CD4-positive, alpha-beta T cell treated with Interleukin-4 for 4 hours (primary cell): ENCODE measurements around the gene ATP6V0D1.
"Not testable (repeated sequence)": the region's sequence is repeated elsewhere in the genome, so short reads cannot be mapped to it uniquely, and the experiment has no call there.

Experiments used
- DNase-seq: peaks from one replicate; pipeline ENCODE4 v3.0.0-alpha.2; 2020

ATP6V0D1 gene

DNA sequence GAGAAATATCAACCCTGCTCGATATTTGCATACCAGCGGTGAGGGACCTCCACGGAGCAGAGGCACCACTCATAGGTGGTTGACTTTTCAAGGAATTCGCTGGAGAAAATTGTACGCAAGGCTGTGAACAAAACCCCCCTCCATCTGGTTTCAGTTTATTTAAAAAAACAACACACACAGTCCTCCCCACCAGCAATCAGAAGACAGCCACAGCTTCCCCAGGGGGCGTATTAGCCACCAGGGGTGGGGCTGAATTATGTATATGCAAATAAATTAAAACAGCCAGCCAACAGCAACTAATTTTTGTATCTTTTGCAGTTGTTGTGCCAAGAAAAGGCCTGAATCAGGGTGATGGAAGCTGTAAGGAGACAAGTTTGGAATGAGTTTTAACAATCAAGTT, 55.9 kb downstream of the ATP6V0D1 start:
- no peak for DNase-seq

DNA sequence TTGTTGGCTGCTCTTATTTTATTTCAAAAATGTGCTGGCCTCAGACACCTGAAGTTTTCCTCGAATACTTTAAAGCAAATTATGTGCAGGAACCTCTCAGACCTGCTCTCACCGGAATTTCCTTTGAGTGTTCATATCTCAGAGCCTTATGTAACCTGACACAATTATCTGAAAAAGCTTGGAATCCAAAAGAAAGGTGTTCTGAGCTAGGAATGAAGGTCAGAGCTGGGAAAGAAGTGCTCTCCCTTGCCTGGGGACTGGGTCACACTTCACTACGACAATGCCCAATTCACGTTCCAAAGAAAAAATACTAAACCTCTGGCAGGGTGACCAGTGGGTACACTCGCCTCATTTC, 56.7 kb downstream of the ATP6V0D1 start:
- DNase-seq: no peak

DNA sequence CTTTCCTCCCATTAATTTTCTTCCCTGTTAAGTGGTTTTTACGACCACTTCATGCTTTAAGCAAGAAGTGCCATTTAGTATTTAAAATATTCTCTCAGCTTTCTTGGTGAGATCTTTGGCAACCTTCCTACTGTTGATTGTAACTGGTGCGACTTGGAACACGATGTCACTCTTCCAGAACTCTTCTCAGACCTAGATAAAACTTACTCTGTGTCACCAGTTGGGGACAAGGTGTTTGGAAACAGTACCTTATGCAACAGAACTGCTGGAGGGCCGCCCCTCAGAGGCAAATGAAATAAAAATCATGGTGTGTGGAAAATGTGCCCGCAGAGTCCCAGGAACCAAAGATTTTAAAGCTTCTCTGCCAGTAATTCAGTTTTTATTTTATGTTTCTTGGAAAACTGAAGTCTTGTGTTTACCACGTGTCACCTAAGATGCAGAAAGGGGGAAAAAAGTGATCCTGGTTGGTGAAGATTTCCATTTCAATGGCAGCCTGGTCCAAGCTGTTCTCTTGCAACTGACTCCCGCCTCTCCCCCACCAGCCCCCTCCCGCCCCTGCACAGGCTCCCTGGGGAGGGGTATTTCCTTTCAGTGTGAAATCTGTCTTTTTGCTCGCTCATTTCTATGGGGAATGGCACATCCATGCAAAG, 57.2 kb downstream of the ATP6V0D1 start:
- DNase-seq: no peak

DNA sequence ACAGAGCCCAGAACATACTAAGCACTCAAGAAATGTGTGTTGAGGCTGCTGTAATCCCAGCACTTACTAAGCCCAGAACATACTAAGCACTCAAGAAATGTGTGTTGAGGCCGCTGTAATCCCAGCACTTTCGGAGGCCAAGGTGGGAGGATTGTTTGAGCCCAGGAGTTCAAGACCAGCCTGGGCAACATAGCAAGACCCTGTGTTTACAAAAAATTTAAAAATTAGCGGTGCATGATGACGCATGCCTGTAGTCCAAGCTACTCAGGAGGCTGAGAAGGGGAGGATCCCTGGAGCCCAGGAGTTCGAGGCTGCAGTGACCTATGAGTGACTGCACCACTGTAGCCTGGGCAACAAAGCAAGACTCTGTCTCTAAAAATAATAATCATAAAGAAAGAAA, 57.9 kb downstream of the ATP6V0D1 start:
- DNase-seq: no peak

DNA sequence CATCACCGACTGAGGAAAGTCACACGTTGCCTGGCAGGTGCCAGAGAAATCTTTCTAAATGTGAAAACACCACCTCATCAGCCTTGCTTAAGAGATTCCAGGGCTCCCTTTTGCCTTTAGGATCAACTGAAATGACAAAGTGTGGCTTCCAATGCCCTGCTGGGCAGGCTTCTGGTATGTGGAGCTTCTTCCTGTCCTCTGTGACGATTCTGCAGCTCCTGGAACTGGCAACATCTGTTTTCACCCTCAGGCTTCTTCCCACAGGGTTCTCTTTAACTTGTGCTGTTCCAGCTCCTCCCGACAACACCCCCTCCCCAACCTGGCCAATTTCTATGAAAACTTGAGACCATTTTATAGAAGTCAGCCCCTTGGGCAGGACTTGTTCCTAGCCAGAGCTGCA, 59.9 kb downstream of the ATP6V0D1 start:
- no peak for DNase-seq

DNA sequence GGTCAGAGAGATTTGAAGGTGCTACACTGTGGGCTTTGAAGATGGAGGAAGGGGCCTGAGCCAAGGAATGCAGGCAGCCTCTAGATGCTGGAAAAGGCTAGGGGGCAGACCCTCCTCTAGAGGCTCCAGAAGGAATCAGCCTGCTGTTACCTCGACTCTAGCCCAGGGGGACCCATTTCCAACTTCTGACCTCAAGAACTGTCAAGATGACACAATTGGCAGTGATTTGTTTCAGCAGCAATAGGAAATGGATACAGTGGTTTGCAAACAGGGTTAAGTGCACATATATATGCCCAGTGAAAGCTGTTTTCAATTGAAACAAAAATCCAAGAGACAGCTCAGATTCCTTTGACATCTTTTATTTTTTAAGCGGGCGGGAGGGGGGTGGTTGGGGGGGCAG, 61.0 kb downstream of the ATP6V0D1 start:
- DNase-seq: no peak

DNA sequence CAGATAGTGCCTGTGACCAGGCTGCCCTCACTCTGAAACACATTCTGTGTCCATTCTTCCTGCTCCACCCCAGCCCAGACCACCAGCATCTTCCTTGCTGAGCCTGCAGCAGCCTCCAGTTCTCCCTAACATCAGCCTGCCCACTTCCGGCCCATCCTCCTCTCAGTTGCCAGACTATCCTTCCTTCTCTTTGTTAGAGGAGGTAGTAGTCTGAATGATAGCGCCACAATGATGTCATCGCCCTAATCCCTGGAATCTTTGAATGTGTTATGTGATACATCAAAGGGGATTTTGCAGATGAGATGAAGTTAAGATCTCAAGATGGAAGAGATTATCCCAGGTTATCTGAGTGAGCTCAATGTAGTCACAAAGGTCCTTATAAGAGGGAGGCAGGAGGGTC, 61.5 kb downstream of the ATP6V0D1 start:
- no peak for DNase-seq

DNA sequence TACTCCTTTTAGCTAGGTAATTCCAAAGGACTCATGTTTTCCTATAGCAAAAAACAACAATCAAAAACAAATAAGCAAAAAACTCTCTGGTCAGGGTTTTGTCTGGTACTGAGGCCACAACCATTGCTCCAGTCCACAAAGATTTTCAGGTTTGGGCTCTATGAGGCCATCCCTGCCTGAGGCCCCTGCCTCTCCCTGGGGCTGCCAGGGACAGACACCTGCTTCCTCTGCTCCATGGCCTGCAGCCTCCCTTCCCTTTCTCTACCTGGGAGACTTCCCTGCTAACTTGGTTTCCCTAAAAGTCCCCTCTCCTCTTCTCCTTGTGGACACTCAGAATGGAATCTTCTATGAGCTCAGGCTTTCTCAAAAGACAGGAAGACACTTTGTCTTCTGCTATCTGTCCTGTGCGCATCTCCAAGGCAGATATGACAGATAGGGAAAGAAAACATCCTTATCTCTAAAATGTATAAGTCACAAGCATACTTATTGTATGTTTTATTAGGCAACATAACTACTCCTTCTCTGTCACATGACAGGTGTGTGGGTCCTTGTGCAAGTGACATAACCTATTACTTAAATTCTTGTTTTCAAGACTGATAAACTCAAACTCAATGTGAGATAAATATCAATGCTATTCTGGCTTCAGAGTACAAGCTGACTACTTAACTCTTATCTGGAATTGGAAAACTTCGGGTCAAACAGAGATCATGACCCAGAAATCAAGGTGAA, 63.5 kb downstream of the ATP6V0D1 start:
- no peak for DNase-seq

DNA sequence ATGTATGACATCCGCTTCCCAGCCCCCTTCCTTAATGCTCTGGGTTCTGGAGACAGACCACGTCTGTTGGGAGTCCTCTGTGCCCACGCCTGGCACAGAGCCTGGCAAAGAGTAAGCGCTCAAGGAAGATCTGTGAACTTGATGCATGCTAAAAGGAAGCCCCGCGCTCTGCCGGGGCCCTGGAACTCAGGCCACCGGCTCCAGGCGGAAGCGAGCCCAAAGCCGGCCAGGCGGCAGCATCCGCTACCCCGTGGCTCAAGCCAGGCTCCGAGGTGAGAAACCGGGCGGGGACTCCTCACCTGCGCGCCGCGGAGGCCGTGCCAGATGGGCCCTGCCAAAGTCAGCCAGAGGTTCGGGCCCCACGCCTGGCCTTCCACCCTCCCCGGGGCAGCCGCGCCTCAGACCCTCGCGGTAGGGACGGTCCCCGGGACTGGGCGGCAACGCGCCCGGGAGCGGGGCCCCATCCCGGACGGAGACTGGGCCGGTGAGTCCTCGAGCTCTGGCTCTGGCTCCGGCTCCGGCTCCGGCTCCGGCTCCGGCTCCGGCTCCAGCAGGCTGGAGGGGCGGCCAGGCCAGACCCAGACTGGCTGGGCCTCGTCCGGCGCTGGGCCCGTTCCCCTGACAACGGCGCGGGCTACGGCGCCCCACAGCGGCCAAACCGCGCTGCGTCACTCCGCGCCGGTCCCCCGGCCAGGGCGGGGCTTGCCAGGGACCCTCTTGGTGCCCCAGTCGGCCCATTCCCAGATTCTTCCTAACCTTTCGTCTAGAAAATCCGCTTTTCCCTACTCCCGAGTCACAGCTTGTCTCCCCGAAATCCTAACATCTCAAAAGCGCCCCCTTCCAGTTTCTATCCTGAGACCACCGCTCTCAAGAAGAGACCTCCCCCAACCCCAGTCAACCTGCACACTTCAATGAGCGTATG, 64.8 kb downstream of the ATP6V0D1 start, which contains the start of gene ZDHHC1:
Gene ZDHHC1 (minus strand): TSS at position 606 of the 922 bp plus-strand sequence. CDS start 8,702 bp downstream, outside the sequence.
- no peak for DNase-seq

DNA sequence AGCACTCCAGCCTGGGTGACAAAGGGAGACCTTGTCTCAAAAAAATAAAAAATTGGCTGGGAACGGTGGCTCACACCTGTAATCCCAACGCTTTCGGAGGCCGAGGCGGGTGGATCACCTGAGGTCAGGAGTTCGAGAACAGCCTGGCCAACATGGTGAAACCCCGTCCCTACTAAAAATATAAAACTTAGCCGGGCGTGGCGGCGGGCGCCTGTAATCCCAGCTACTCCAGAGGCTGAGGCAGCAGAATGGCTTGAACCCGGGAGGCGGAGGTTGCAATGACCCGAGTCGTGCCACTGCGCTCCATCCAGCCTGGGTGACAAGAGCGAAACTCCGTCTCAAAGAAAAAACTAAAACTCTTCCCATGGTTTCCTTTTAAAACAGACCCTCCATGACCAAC, 65.5 kb downstream of the ATP6V0D1 start:
- DNase-seq: not testable (repeated sequence)

DNA sequence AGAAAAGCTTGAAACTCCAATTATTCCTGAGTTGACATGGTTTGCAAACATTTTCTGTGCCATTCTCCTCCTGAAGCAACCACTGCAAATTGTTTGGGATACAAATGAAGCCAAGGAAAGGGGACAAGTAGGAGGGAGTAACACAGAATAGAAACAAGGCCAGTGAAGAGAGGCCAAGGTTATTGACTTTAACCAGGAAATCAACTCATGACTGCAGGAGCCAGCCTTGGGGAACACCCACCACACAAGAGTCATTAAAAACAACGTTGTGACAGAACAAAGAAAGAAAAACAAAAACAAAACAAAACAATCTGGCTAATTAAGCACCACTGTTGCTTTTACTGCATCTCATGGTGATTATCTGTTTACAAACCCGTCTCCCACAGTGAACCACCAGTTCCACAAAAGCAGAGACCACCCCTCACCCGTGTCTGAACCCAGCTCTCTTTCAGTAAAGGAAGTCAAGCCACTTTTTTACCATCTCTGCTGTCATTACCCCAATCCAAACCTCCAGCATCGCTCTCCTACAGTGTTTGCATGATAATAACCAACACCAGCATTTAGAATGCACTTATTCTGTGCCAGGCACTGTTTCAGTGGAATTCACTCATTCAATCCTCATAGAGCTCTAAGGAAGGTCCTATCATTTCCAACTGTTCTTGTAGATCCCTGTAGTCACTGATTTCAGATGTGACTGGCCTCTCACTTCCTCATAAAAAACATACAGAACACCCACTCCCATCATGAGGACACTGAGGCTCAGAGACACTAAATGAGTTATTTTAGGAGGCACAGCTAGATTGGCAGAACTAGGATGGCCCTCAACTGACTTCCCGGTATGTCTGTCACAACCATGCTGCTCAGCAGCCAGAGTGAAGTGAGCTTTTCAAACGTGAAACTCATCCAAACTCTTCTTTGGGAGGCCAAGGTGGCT, 66.7 kb downstream of the ATP6V0D1 start:
- no peak for DNase-seq

DNA sequence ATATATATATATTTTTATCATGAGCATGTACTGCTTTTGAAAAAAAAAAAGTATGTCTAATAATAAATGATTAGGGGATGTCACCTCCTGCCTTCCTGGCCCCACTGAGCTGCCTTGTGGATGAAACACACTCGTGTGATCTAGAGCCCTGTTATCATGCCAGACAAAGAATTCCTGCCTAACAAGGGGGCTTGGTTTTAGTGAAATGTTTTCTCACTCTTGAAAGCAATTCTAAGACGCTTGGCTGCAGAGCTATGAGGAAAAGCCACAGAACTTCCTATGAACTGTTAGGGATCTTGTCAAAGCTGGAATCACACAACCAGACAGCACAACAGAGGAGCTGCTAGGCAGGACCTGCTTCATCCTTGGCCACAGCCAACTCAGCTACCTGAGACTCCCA, 68.7 kb downstream of the ATP6V0D1 start:
- no peak for DNase-seq

DNA sequence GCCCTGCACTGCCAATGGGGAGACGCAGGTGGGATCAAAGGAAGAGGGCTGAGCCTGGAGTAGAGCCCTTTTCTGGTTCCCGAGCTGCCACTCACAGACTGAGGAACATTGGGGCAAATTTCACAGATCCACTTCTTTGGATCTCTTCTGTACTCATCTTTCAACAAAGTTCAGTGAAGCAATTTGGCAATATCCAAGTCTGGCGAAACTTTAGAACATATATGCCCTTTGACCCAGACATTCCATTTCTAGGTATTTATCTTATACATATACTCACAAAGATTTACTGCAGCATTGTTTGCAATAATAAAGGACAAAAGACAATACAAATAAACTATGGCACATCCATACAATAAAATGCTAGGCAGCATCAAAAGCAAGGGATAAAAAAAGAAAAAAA, 69.6 kb downstream of the ATP6V0D1 start:
- DNase-seq: no peak

DNA sequence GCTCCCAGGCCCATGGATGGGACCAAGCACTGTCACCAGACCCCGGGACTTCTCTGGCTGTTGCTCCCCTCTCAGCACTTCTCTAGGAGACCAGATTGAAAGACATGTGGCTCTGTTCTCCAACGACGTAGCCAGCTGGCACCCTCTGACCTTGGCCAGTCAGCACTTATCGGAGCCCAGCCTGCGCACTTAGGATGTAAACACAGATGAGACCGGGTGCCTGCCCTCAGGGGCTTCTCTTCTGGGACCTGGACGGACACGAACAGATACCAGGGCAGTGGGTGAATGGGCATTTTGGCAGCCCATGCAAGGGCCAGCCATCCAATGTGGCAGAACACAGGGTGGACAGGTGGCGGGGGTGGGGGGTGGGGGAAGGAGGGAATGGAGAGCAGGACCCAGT, 71.3 kb downstream of the ATP6V0D1 start:
- no peak for DNase-seq

DNA sequence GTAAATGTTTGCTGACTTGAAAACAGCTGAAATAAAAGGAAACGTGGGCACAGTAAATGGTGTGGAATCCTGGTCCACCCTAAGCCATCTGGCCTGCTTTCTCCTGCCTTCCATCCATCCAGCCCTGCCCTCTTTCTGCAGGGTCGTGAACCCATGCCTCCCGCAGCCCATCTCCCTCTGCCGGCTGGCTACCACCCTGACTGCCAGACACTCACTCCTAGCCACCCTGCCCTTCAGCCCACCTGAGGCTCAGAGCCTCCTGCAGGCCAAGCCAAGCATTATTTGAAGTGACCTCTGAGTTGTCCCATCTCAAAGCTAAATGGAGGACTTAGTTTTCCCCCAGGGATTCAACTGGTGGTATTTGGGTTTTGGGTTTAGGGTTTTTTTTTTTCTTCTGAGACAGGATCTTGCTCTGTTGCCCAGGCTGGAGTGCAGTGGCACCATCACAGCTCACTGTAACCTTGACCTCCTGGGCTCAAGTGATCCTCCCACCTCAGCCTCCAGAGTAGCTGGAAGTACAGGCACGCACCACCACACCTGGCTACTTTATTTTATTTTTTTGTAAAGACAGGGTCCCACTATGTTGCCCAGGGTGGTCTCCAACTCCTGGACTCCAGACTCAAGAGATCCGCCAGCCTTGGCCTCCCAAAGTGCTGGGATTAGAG, 73.0 kb downstream of the ATP6V0D1 start:
- DNase-seq: no peak

DNA sequence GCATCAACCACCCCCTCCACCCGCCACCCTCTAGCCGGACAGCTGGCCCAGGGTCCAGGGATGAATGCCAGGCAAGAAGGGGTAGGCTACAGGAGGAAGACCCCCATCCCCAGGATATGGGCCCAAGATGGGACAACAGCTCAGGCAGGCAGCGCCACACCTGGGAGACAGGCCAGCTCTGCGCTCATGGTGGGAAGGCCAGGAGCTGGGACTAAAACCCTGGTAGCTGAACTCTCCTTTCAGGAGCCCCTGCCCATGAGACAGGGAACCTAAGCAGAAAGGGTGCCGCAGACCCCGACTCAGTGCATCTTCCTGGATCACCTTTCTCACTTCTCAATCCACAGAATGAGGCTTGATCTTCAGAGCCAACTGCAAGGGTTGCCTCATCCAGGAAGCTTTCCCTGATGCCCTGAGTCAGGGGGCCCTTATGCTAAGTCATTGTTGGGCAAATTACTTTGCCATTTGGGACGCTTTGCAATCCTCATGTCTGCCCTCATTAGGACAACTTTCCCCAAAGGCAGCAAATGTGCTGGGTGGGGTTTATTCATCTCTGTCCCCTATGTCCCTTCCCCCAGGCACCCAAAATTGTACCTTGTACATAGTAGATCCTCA, 73.7 kb downstream of the ATP6V0D1 start:
- DNase-seq: no peak

DNA sequence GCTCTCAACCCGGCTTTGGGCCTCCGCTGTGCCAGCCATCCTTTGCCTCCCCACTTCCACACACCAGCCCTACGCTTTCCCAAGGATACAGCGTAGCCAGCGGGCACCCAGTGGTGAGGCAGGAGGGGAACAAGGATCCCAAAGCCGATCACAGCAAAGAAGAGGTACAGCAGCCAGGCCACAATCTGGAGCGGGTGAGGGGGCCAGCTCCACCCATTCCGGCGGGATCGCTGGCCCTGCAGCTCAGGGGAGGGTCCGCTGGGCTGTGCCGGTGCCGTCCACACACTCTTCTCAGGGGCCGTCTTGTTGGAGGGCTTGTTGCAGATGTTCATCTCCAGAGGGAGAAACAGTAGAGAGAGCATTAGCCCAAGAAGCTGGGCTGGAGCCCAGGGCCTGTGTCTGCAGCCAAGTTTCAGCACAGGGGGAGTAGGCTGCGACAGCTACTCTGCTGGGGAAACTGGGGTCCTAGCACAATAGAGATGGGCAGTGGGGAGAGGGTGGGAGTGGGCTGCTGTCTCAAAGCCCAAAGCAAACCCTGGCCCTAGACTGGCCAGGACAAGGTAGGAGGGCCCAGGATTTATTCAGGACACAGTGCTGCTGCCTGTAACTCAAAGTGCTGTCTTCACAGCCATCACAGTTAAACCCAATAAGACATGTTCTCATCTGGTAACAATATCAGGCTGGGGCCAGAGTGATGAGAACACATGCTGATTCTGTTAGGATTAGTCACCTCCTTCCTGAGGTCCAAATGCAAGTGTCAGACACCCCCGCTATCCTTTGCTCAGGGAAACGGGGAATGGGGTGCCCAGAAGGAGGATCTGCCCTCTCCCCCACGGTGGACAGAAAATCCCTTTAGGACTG, 74.6 kb downstream of the ATP6V0D1 start:
- no peak for DNase-seq

DNA sequence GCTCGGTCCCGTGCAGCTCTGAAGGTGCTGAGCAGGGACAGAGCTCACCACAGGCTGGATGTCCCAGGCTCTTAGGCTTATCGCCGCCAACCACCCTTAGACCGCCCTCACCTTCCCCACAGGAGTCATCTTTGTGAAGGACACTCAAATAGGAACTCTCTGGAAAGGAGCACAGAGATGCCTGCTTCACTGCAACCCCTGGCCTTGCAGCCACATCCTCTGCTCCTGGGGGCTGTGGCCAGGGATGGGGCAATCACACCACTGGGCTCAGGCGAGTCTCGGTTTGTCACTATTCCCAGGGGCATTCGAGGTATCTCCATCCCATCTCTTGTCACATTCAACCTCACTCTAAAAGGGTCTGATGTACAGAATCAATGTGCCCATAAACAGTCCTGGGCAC, 75.6 kb downstream of the ATP6V0D1 start:
- no peak for DNase-seq

DNA sequence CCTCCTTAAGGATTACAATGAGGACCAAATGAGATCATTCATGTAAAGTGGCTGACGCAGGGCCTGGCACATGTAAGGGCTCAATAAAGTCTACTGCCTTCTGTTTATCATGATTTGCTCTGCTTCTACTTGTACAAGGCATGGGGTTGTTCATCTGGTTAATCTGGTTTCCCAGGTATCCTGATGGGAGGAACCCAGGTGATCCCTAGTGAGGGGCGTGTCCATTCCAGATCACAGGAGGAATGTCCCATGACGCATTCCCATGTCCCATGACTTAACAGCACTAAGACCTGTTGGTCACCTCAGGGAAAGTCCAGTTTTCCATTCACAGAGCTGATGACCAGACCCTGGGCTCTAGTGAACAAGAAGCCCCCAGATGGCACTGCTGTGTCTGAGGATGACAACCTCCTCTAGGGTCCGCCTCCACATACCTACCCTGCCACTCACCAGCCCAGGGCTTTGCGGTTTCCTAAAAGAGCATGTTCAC, 76.2 kb downstream of the ATP6V0D1 start:
- no peak for DNase-seq

DNA sequence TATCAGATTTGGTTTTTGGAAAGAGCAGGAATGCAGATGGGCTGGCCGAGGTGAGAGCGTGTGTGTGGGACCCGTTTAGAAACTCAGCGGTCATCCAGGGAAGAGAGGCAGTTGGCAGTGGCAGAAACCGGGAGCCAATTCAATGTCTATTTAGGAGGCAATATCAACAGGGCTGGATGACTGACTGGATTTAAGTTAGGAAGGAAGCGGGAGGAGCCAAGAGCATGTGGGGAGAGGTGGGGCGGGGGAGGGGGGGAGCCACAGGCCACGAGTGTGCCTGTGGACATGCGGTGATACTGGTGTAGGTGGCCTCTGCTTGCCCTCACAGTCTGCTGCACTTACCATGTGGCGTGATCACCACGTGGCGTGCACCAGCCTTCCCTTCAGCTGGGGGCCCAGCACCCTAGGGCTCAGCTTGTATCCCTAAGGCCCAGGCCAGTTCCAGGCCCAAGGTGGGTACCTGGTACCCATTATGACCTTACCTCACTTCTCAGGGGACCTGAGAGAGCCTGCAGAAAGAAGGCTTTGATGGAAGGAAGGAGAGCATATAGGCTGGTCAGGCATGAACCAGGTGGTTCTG, 76.9 kb downstream of the ATP6V0D1 start:
- no peak for DNase-seq
